OCI-LY1 (cell line): ENCODE results near the gene INPP5A.

ENCODE experiments used
- H2AFZ ChIP-seq: fragments of 200-600 bp; sonication (generic), shearing (Covaris generic); 2 replicates; pipeline ENCODE4 v1.6.0; 2014; ENCODE audit warnings: antibody characterized with exemption, mild to moderate bottlenecking, low read length
- H3F3A ChIP-seq: fragments of 200-600 bp; sonication (generic), shearing (Covaris generic); 2 replicates; pipeline ENCODE4 v1.6.0; 2014; ENCODE audit warnings: mild to moderate bottlenecking, antibody characterized with exemption, low read length, moderate library complexity; ENCODE audit not compliant: insufficient read depth
- H3K27ac ChIP-seq: fragments of 200-600 bp; sonication (generic); 2 replicates; pipeline ENCODE4 v1.5.1; 2014; ENCODE audit warnings: low read length, mixed run types, mild to moderate bottlenecking, low read depth; ENCODE audit not compliant: poor library complexity, severe bottlenecking
- H3K27me3 ChIP-seq: fragments of 200-600 bp; sonication (generic); 2 replicates; pipeline ENCODE4 v1.6.0; 2014; ENCODE audit warnings: antibody characterized with exemption, mild to moderate bottlenecking, low read length, moderate library complexity; ENCODE audit not compliant: insufficient read depth
- H3K36me3 ChIP-seq: fragments of 200-600 bp; sonication (generic); 2 replicates; pipeline ENCODE4 v1.6.1; 2014; ENCODE audit warnings: mild to moderate bottlenecking, antibody characterized with exemption, low read length, moderate library complexity, mixed read lengths; ENCODE audit not compliant: insufficient read depth
- H3K4me1 ChIP-seq: fragments of 200-600 bp; sonication (generic); 2 replicates; pipeline ENCODE4 v1.5.1; 2014; ENCODE audit warnings: mild to moderate bottlenecking, low read length, moderate library complexity; ENCODE audit not compliant: insufficient read depth, severe bottlenecking
- H3K4me2 ChIP-seq: fragments of 200-600 bp; sonication (generic), shearing (Covaris generic); 2 replicates; pipeline ENCODE4 v1.6.1; 2014; ENCODE audit warnings: low read length
- H3K4me3 ChIP-seq: fragments of 200-600 bp; sonication (generic); 2 replicates; pipeline ENCODE4 v1.5.1; 2014; ENCODE audit warnings: low read length, low read depth, mild to moderate bottlenecking, mixed read lengths; ENCODE audit not compliant: poor library complexity, severe bottlenecking
- H3K79me2 ChIP-seq: fragments of 200-600 bp; shearing (Covaris generic); 2 replicates; pipeline ENCODE4 v1.6.1; 2016; ENCODE audit warnings: mixed run types, low read length, mixed read lengths; ENCODE audit not compliant: insufficient read depth
- H3K9ac ChIP-seq: fragments of 200-600 bp; sonication (generic), shearing (Covaris generic); 2 replicates; pipeline ENCODE4 v1.6.1; 2014; ENCODE audit warnings: mild to moderate bottlenecking, low read length, mixed read lengths
- H3K9me2 ChIP-seq: fragments of 200-600 bp; sonication (generic), shearing (Covaris generic); 2 replicates; pipeline ENCODE4 v1.6.1; 2014; ENCODE audit warnings: low read depth, mild to moderate bottlenecking, low read length, mixed read lengths
- H3K9me3 ChIP-seq: fragments of 200-600 bp; shearing (Covaris generic); 2 replicates; pipeline ENCODE4 v1.6.1; 2014; ENCODE audit warnings: low read length, mixed read lengths
- H4K20me1 ChIP-seq: fragments of 200-600 bp; sonication (generic), shearing (Covaris generic); 2 replicates; pipeline ENCODE4 v1.6.0; 2016; ENCODE audit warnings: mild to moderate bottlenecking, low read length; ENCODE audit not compliant: insufficient read depth
- CTCF ChIP-seq: fragments of 200-600 bp; sonication (generic), shearing (Covaris generic); IDR thresholded peaks from 2 replicates; pipeline ENCODE4 v1.5.1; 2017; ENCODE audit warnings: mild to moderate bottlenecking, antibody characterized with exemption, low read length, moderate library complexity, mixed read lengths
- EZH2 ChIP-seq: fragments of 200-600 bp; sonication (generic), shearing (Covaris generic); IDR thresholded peaks from 2 replicates; pipeline ENCODE4 v1.8.0; 2017; ENCODE audit warnings: borderline replicate concordance, mixed run types, mild to moderate bottlenecking, antibody characterized with exemption, low read length, moderate library complexity, mixed read lengths

INPP5A gene

GRCh38 chr10:132674311-132674710, 136.7 kb downstream of the INPP5A start:
- Histone ChIP-seq H2AFZ (no peak overlapping the region), H3K4me2 (no peak overlapping the region), H3K36me3 (no peaks in the 10 kb centered on the region), H3K27ac (no peak overlapping the region), H3K27me3 (no peaks in the 10 kb centered on the region), H3K9ac (no peak overlapping the region), H3F3A (no peaks in the 10 kb centered on the region), H3K4me1 (no peaks in the 10 kb centered on the region), H4K20me1 (no peaks in the 10 kb centered on the region), H3K9me3 (no peaks in the 10 kb centered on the region), H3K79me2 (no peaks in the 10 kb centered on the region), H3K9me2 (no peaks in the 10 kb centered on the region), H3K4me3 (no peak overlapping the region)
- no peak for TF ChIP-seq EZH2
- TF ChIP-seq CTCF = no peak

GRCh38 chr10:132675031-132675740, 137.6 kb downstream of the INPP5A start:
- Histone ChIP-seq H3K4me3 (no peak overlapping the region), H3K9ac (no peak overlapping the region), H3F3A (no peaks in the 10 kb centered on the region), H3K4me1 (no peaks in the 10 kb centered on the region), H3K9me2 (no peaks in the 10 kb centered on the region), H3K9me3 (no peaks in the 10 kb centered on the region), H4K20me1 (no peaks in the 10 kb centered on the region), H3K79me2 (no peaks in the 10 kb centered on the region), H3K4me2 (no peak overlapping the region), H3K27me3 (no peaks in the 10 kb centered on the region), H2AFZ (no peak overlapping the region), H3K36me3 (no peaks in the 10 kb centered on the region), H3K27ac (no peak overlapping the region)
- TF ChIP-seq CTCF = no peak
- TF ChIP-seq EZH2 = no peak

GRCh38 chr10:132676193-132676891, 138.8 kb downstream of the INPP5A start:
- Histone ChIP-seq H3K9me2 (no peaks in the 10 kb centered on the region), H3K27me3 (no peaks in the 10 kb centered on the region), H3K27ac (no peak overlapping the region), H3K36me3 (no peaks in the 10 kb centered on the region), H3K9me3 (no peaks in the 10 kb centered on the region), H4K20me1 (no peaks in the 10 kb centered on the region), H3K79me2 (no peaks in the 10 kb centered on the region), H3K4me3 (no peak overlapping the region), H3K4me2 (no peak overlapping the region), H3F3A (no peaks in the 10 kb centered on the region), H3K4me1 (no peaks in the 10 kb centered on the region), H3K9ac (no peak overlapping the region), H2AFZ (no peak overlapping the region)
- TF ChIP-seq EZH2 = no peak
- TF ChIP-seq CTCF = no peak
